KMS-11 (cell line): ENCODE measurements around the gene FA2H.

Experiments
- H2AFZ ChIP-seq: fragments of 200-600 bp; sonication (generic); 2 replicates; pipeline ENCODE4 v1.6.1; 2016; ENCODE audit warnings: antibody characterized with exemption, mixed run types, low read depth
- H3K27ac ChIP-seq: fragments of 200-600 bp; sonication (generic); 2 replicates; pipeline ENCODE4 v1.6.1; 2016; ENCODE audit warnings: mild to moderate bottlenecking, mixed run types
- H3K27me3 ChIP-seq: fragments of 200-600 bp; sonication (generic); 2 replicates; pipeline ENCODE4 v1.6.1; 2017; ENCODE audit warnings: mild to moderate bottlenecking, low read depth, mixed run types, moderate library complexity; ENCODE audit not compliant: insufficient read depth
- H3K36me3 ChIP-seq: fragments of 200-600 bp; sonication (generic); 2 replicates; pipeline ENCODE4 v1.6.1; 2017; ENCODE audit warnings: mild to moderate bottlenecking, mixed run types; ENCODE audit not compliant: insufficient read depth
- H3K4me1 ChIP-seq: fragments of 200-600 bp; sonication (generic); 2 replicates; pipeline ENCODE4 v1.6.1; 2016; ENCODE audit warnings: mild to moderate bottlenecking, low read depth, mixed run types; ENCODE audit not compliant: poor library complexity, severe bottlenecking
- H3K4me2 ChIP-seq: fragments of 200-600 bp; sonication (generic); 2 replicates; pipeline ENCODE4 v1.7.0; 2016; ENCODE audit warnings: mild to moderate bottlenecking, mixed run types
- H3K4me3 ChIP-seq: fragments of 200-600 bp; sonication (generic); IDR thresholded peaks from 2 replicates; pipeline ENCODE4 v1.6.1; 2017; ENCODE audit warnings: low read depth, low read length, mixed read lengths; ENCODE audit not compliant: insufficient read depth
- H3K79me2 ChIP-seq: fragments of 200-600 bp; sonication (generic); 2 replicates; pipeline ENCODE4 v1.6.1; 2016; ENCODE audit warnings: low read depth, mixed run types; ENCODE audit not compliant: insufficient read depth
- H3K9ac ChIP-seq: fragments of 200-600 bp; sonication (generic); 2 replicates; pipeline ENCODE4 v1.6.1; 2016; ENCODE audit warnings: mild to moderate bottlenecking, mixed run types
- H4K20me1 ChIP-seq: fragments of 200-600 bp; sonication (generic); 2 replicates; pipeline ENCODE4 v1.6.1; 2016; ENCODE audit warnings: mild to moderate bottlenecking, mixed run types; ENCODE audit not compliant: insufficient read depth
- TF ChIP-seq, protein P1 (sequence below): fragments of 200-600 bp; sonication (generic); conservative IDR thresholded peaks from 2 replicates; pipeline ENCODE4 v1.6.1; 2017; ENCODE audit warnings: low read depth, mild to moderate bottlenecking, antibody characterized with exemption, low read length, moderate library complexity, mixed read lengths

The FA2H gene

DNA sequence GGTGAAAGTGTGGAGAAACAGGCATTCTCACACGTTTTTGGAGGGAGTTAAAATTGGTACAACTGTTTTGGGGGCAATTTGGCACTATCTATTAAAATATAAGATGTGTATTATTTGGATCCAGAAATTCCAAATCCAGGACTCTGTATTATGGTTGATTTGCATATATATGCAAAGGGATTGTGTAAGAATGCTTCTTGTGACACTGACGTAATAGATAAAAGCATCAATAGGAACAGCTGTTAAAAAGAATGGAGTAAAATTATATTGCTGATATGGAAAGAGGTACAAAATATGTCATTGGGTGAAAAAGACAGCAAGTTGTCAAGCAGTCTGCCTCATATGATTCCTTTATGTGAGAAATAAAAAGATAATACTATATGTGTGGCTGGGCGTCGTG is 17.3 kb downstream of the FA2H start:
- Histone ChIP-seq H3K9ac (no peak overlapping the region), H2AFZ (no peak overlapping the region), H3K36me3 (no peaks in the 10 kb centered on the region), H3K79me2 (no peaks in the 10 kb centered on the region), H3K27me3 (no peaks in the 10 kb centered on the region), H3K4me2 (no peak overlapping the region), H3K4me1 (no peaks in the 10 kb centered on the region), H3K4me3 (no peak overlapping the region), H3K27ac (no peak overlapping the region), H4K20me1 (no peaks in the 10 kb centered on the region)
- TF ChIP-seq, protein P1, sequence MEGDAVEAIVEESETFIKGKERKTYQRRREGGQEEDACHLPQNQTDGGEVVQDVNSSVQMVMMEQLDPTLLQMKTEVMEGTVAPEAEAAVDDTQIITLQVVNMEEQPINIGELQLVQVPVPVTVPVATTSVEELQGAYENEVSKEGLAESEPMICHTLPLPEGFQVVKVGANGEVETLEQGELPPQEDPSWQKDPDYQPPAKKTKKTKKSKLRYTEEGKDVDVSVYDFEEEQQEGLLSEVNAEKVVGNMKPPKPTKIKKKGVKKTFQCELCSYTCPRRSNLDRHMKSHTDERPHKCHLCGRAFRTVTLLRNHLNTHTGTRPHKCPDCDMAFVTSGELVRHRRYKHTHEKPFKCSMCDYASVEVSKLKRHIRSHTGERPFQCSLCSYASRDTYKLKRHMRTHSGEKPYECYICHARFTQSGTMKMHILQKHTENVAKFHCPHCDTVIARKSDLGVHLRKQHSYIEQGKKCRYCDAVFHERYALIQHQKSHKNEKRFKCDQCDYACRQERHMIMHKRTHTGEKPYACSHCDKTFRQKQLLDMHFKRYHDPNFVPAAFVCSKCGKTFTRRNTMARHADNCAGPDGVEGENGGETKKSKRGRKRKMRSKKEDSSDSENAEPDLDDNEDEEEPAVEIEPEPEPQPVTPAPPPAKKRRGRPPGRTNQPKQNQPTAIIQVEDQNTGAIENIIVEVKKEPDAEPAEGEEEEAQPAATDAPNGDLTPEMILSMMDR = no peak

DNA sequence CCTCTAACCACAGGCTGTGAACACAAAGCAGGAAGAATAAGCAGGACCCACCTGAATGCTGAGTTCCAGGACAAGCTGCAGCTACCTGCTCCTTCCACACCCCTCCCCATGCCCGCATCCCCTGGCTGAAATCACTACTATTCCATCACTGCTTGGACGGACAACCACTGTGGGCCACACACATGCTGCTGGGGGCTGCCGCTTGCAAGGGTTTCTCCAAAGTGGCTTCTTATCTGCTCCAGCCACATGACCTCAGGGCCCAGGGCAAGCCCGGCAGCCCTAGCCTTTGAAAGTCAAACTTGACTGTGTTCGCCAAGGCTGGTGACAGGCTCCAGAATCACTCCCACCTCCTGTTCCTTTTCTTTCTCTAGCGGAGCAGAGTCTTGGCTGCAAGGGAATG is 18.4 kb downstream of the FA2H start:
- H3K27ac ChIP-seq = no peak overlapping the region
- no peaks in the 10 kb centered on the region for H4K20me1 ChIP-seq
- H3K4me3 ChIP-seq = no peak overlapping the region
- H3K36me3 ChIP-seq = no peaks in the 10 kb centered on the region
- H3K27me3 ChIP-seq = no peaks in the 10 kb centered on the region
- H2AFZ ChIP-seq = no peak overlapping the region
- no peaks in the 10 kb centered on the region for H3K4me1 ChIP-seq
- H3K9ac ChIP-seq = no peak overlapping the region
- TF ChIP-seq, protein P1 = no peak
- H3K4me2 ChIP-seq = no peak overlapping the region
- H3K79me2 ChIP-seq = no peaks in the 10 kb centered on the region

DNA sequence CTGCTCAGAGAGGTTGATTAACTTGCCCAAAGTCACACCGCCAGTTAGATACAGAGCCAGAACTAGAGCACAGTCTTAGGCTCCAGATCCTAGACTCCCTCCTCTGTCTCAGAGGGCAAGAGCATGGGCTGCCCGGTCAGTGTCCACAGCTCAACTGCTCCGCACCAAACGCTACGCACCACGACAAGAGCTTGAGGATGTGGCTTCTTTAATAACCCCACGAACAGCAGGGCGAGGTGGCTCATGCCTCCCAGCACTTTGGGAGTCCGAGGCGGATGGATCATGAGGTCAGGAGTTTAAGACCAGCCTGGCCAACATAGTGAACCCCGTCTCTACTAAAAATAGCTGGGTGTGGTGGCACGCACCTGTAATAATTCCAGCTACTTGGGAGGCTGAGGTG is 21.4 kb downstream of the FA2H start:
- no peaks in the 10 kb centered on the region for H3K36me3 ChIP-seq
- no peaks in the 10 kb centered on the region for H3K79me2 ChIP-seq
- H3K27ac ChIP-seq = no peak overlapping the region
- H3K4me2 ChIP-seq = no peak overlapping the region
- H3K27me3 ChIP-seq = no peaks in the 10 kb centered on the region
- no peak overlapping the region for H2AFZ ChIP-seq
- TF ChIP-seq, protein P1 = no peak
- H3K4me1 ChIP-seq = no peaks in the 10 kb centered on the region
- no peak overlapping the region for H3K9ac ChIP-seq
- no peak overlapping the region for H3K4me3 ChIP-seq
- H4K20me1 ChIP-seq = no peaks in the 10 kb centered on the region

DNA sequence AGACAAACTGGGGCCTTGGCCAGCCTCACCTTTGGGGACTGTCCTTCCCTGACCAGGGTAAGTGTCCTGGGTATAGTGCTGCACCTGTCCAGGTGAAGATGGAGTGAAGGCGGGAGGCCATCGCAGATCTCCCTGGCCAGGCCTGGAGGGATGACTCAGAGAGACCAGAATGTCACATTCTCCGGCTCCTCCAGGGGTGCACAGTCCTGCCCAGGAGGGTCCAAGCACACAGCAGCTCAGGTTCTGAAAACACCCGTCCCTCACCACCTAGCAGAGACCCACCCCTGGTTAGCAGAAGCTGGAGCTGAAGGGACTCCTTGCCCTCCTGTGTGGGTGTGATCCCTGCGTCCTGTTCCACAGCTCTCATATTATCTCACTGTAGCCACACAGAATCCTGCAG is 21.9 kb downstream of the FA2H start:
- no peaks in the 10 kb centered on the region for H3K79me2 ChIP-seq
- no peaks in the 10 kb centered on the region for H3K27me3 ChIP-seq
- no peaks in the 10 kb centered on the region for H3K36me3 ChIP-seq
- TF ChIP-seq, protein P1 = no peak
- H3K9ac ChIP-seq = no peak overlapping the region
- no peaks in the 10 kb centered on the region for H4K20me1 ChIP-seq
- no peak overlapping the region for H3K27ac ChIP-seq
- H3K4me2 ChIP-seq = no peak overlapping the region
- H2AFZ ChIP-seq = no peak overlapping the region
- H3K4me1 ChIP-seq = no peaks in the 10 kb centered on the region
- H3K4me3 ChIP-seq = no peak overlapping the region

DNA sequence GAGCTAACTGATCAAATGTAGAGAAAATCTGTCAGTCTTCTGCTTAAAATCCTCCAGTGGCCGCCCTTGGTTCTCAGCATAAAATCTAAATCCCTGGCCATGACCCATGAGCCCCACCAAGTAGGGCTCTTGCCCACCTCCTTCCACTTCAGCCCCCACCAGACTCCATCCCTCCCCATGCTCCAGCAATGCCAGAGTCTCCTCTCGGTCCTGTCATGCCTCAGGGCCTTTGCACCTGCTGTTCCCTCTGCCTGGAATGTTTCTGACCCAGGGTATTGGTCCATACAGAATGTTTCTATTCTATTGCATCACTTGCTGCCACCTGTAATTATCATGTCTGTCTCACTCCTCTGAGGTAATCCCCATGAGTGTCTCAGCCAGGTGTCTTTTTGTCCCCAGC is 22.4 kb downstream of the FA2H start:
- no peak overlapping the region for H3K4me3 ChIP-seq
- TF ChIP-seq, protein P1 = no peak
- H2AFZ ChIP-seq = no peak overlapping the region
- H3K79me2 ChIP-seq = no peaks in the 10 kb centered on the region
- H3K36me3 ChIP-seq = no peaks in the 10 kb centered on the region
- H3K27ac ChIP-seq = no peak overlapping the region
- no peak overlapping the region for H3K9ac ChIP-seq
- H4K20me1 ChIP-seq = no peaks in the 10 kb centered on the region
- H3K4me1 ChIP-seq = no peaks in the 10 kb centered on the region
- no peaks in the 10 kb centered on the region for H3K27me3 ChIP-seq
- no peak overlapping the region for H3K4me2 ChIP-seq
